HG02571 (cell line): Measurements from ENCODE around the gene TRIP11.

Source experiments
- ATAC-seq: cut with Tn5 transposase; IDR thresholded peaks from one replicate; pipeline ENCODE4 v1.9.1; 2021; ENCODE audit warnings: mild to moderate bottlenecking, moderate library complexity; ENCODE audit not compliant: unreplicated experiment

TRIP11 gene

GRCh38 chr14:91961297-91962220 lies 78.3 kb downstream of the TRIP11 start:
- ATAC-seq, result no peak

- no peak for ATAC-seq
Measured at GRCh38 chr14:91957876-91958313, 82.0 kb downstream of the TRIP11 start.

GRCh38 chr14:91956616-91957015 lies 83.2 kb downstream of the TRIP11 start:
- ATAC-seq, result no peak

DNA sequence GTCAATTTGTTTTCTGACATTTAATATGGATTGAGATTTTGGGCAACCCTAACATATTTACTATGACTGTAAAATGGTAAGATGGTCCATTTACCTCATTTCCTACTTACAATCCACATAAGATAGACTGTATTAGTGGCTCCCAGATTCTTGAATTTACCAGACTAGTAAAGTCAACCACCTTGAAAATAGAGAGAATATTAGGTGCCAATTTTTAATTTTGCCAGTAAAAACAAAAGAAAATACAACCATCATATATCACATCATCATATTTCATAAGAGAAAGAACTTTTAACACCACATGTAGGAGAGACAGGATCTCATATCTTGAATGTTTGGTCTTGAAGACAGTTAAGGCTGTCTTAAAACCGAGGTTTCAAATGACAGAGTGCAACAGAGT lies 84.7 kb downstream of the TRIP11 start:
- no peak for ATAC-seq

DNA sequence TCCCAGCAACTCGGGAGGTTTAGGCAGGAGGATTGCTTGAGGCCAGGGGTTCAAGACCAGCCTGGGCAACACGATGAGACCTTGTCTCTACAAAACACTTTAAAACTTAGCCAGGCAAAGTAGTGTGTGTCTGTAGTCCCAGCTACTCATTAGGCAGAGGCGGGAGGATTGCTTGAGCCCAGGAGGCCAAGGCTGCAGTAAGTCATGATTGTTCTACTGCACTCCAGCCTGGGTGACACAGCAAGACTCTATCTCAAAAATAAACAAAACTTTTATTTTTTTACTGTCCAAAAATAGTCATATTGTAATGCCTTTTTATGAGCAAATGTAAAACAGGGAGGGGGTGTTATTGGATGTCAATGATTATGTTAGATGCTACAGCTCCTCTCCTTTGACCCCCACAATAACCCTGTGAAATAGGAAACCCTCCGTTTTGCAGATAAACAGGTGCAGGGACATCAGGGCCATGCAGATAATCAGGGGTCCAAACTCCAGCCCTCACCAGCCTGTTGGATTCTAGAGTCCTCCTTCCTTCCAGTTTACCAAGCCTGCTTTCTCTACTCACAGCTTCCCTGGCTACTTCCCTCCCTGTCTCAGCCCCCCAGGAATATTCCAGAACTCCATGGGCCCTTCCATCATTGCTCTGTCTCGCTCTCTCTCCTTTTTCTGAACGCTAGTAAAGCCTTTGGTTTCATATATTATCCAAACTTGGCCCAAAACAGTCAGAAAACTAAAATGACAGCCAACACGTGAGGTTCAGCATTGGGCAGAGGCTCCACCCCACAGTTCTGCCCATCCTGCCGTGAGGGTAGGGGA lies 86.5 kb downstream of the TRIP11 start:
- ATAC-seq, result no peak

DNA sequence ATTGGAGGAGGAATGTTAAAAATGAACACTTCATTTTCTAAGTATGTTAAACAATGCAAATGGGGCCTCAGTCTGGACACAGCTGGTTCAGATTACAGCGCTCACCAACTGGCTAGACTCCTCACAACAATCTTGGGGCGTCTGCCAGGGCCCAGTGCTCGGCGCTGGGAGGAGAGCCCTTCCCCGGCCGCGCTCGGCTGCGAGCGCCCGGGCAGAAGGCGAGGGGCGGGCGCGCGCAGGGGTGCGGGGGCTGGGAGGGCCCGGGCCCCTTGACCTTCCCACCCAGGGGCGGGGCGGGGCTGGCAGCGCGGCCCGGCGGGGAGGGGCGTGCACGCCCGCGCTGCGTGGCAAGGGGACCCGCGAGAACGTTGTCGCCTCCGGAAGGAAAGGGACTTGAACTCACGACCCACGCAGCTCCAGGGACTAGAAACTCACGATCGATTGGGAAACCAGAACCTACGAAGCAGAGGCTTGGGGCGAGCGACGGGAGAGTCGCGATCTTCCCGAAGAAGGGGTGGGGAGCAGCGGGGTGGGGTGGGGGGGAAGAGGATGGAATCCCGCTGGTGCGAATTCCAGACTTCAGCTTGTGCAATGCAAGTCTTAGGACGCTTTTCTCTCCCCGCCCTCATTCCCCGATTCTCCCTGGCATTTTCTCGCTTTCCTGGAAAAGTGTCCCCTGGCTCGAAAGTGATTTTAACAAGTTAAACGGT lies 92.2 kb downstream of the TRIP11 start, which contains the start of gene FBLN5:
FBLN5 (minus strand) TSS at position 220 of the 710 bp plus-strand sequence. CDS start 465 bp downstream, outside the sequence.
- no peak for ATAC-seq

DNA sequence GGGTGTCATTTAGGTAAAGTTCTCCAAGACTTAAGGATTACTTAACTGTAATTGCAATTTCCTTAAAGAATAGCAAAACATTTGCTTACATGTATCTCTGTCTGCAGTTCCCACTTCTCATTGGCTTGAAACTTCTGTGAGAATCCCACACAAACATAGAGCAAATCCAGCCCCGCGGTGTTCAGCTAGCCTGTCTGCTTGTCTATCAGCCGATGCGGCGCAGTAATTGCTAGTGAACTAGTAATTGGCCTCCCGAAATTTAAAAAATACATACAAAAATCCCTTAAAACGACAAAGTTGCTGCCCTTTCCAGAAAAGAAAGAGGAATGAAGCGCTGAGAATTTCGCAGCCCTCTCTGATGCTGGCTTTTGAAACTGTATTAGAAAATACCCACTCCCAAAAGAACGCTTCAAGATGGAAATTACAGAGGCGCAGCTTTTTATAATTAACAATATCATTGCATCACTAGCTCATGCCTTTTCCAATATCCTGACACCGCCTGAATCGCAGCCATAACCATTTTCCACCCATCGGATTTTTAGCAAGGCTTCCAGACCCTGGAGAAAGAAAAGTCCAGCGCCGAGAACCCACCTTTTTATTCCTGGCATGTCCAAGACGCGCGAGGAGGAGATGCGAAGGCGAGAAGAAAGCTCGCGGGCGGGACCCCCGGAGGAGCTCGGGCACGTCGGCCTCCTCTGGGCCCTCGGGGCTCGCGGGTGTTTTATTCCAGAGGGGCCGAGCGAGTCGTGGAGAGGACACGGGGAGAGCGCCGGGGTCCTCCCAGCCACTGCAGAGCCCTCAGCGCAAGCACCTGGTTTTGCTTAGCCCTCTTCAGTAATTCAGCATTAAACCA lies 93.0 kb downstream of the TRIP11 start:
- ATAC-seq, result no peak

DNA sequence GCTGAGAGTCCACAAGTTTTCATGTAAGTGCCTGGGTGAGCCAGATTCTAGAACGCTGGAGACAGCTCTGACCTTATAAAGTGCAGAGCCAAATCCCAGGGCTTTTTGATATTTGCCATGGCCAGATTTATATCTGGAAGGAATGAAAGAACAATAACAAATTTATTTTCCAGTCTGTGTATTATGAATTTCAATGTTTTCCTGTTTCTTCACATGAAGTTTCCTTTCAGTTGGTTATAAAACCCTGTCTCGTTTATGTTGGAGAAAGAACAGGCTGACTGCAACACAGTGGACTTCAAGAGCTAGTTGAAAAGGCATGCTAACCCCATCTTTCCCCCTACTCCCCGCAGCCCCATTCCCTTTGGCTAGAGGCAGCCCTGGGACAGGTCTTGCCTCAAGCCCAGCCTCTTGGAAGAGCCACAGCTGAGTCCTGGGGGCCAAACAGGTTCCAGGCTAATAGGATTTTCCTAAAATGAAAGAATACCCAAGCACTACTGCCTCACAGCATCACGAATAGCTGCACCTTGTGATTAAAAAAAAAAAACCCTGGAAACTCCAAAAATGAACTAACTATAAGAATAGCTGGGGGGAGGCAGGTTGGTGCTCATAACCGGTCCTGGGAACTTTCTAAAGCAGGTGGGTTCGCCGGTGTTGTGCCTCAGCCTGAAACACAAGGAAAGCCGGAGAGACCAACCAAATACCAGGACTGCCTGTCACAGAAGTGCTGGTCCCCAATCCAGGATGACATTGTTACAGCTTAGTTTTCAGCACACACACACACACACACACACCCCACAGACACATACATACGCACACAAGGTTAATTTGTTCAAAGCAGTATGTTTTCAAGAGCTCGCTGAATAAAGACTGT lies 93.9 kb downstream of the TRIP11 start:
- no peak for ATAC-seq

DNA sequence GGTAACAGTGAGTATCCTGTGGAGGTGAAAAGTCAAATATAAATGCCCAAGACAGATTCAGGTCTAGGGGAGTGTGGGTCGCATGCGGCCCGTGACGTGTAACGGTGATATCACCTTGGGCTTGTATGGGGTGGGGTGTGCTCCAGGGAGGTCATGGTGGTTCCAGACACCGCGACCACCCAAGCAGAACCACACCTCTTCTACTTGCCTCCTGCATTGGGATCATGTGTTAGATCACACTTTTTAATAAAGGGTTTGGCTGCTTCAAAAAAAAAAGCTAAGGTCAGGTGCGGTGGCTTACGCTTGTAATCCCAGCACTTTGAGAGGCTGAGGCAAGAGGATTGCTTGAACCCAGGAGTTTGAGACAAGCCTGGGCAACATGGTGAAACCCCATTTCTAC lies 96.9 kb downstream of the TRIP11 start:
- no peak for ATAC-seq

DNA sequence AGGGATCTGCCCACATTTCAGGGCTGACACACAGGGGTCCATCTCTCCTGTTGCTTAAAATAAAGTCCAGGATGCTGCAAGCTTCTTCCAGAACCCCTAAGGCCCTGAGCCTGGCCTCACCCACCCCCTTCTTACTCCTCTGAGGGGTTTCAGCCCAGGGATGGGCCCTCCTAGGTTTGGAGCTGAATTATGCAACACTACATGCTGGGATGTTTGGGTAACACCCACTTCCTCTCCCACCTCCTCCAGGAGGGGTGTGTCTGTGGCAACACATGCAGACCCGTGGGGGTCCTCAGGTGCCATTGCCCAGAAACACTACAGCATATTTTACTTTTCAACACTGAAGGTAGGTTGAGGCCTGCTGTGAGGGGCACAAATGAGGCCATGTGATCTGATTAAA lies 97.7 kb downstream of the TRIP11 start:
- no peak for ATAC-seq

GRCh38 chr14:91940209-91940608 lies 99.7 kb downstream of the TRIP11 start:
- no peak for ATAC-seq

- no peak for ATAC-seq
Measured at GRCh38 chr14:91935586-91935985, 104.3 kb downstream of the TRIP11 start.

DNA sequence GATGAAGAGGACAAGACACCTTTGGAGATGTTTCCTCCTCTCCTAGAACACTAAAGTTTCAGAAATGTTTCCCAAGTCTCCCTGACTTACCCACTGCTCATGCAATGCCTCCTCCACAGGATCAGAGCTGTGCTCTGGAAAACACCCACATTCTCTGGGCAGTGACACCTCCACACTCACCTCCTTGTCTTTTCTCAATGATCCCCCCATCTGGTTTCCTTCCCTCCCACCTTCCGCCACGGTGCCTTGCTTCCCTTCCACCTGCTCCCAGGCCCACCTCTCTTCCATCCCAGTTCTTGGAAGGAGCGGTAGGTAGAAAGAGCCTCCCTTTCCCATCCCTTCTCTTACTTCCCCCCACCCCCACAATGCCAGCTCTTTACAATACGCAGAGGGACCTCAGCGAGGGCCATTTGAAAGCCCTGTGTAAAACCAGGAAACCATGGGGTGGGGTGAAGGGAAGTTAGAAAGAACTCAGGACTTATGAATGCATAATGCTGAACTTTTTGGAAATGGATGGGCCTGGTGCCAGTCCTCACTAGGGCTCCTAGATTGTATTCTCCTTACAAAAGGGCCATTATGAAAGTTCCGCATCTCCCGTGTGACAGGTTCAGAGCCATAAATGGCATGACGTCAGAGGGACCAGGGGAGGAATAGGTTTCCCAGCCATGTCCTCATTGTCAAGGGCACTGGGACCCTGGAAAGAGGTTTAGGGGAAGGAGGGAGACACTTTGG lies 105.1 kb downstream of the TRIP11 start:
- no peak for ATAC-seq

- no peak for ATAC-seq
Measured at GRCh38 chr14:91931478-91932088, 108.3 kb downstream of the TRIP11 start.

GRCh38 chr14:91929700-91930099 lies 110.2 kb downstream of the TRIP11 start:
- ATAC-seq, result no peak

- no peak for ATAC-seq
Measured at GRCh38 chr14:91927800-91928199, 112.1 kb downstream of the TRIP11 start.

DNA sequence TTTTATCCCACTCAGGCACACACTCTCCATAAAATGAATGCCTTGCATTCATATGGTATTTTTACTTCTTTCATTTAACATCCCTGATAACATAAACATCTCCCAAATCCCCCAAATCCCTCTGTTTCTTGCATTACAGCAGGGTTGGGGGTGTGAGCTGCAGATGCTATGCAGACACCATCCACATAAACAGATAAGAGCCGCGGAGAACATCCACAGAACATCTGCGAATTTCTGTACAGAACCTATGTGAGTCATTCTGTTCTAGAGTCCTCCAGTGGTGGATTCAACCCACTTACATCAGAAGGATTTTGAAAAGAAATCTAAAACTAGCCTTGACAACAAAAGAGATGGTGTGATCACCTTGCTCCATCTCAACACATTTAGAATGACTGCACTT lies 112.7 kb downstream of the TRIP11 start:
- ATAC-seq, result no peak
